Sigmoid colon (tissue), 7 donors: ENCODE results near the gene APEX1. TPM values are rescaled to one million over a fixed set of nuclear protein-coding genes. Genes with fewer than 3 reads are reported as not detected.

ENCODE experiments used
- DNase-seq: peaks from one replicate; pipeline ENCODE4 v3.0.0-alpha.2; 2019
- H3K27ac ChIP-seq, 4 donors: fragments of 200-600 bp; sonication (generic); one replicate each; pipeline ENCODE4 v1.5.1; 2016 to 2019; ENCODE audit warnings: mild to moderate bottlenecking in 1 of 4
- H3K27me3 ChIP-seq, 3 donors: fragments of 200-600 bp; sonication (generic); one replicate each; pipeline ENCODE4 v1.5.1; 2019; ENCODE audit warnings: mild to moderate bottlenecking in 1 of 3
- H3K36me3 ChIP-seq, 4 donors: fragments of 200-600 bp; sonication (generic); one replicate each; pipeline ENCODE4 v1.5.1; 2016 to 2019
- H3K4me1 ChIP-seq, 4 donors: fragments of 200-600 bp; sonication (generic); one replicate each; pipeline ENCODE4 v1.5.1; 2017 to 2019
- H3K4me3 ChIP-seq, 4 donors: fragments of 200-600 bp; sonication (generic); one replicate each; pipeline ENCODE4 v1.5.1; 2017 to 2019; ENCODE audit warnings: mild to moderate bottlenecking in 2 of 4, moderate library complexity in 1 of 4
- H3K9me3 ChIP-seq, 4 donors: fragments of 200-600 bp in 3 of 4; sonication (generic) in 3 of 4; one replicate each; pipeline versions ENCODE4 v1.5.1 to v1.6.1; 2013 to 2019
- CTCF ChIP-seq, 4 experiments: fragments of 450-650 bp in 3 of 4; fragments of 200-600 bp in 1 of 4; IDR thresholded peaks; one replicate each; pipeline ENCODE4 v1.5.1; 2016 to 2019; ENCODE audit warnings: antibody characterized with exemption in 4 of 4, mild to moderate bottlenecking in 3 of 4, moderate library complexity in 2 of 4
- EP300 ChIP-seq, 4 donors: sonication (generic); formaldehyde crosslinking; IDR thresholded peaks; one replicate each; pipeline ENCODE4 v1.6.1; 2017; ENCODE audit warnings: antibody characterized with exemption in 4 of 4
- POLR2A ChIP-seq, 2 donors: fragments of 450-650 bp; IDR thresholded peaks; one replicate each; pipeline ENCODE4 v1.6.1; 2016; ENCODE audit warnings: antibody characterized with exemption in 2 of 2, mild to moderate bottlenecking in 2 of 2, moderate library complexity in 2 of 2
- POLR2AphosphoS5 ChIP-seq, 4 donors: sonication (generic); formaldehyde crosslinking; IDR thresholded peaks; one replicate each; pipeline ENCODE4 v1.6.1; 2017; ENCODE audit warnings: antibody characterized with exemption in 4 of 4
- WGBS, 2 donors: extraction: QIAGEN DNeasy Blood & Tissue Kit; methylation state at CpG; one replicate each; pipeline ENCODE4 v1.1.7; 2013; 5-methylcytosine and 5-hydroxymethylcytosine counted together
- intact Hi-C: fragments of 100-400 bp; cut with DNase I; formaldehyde crosslinking; loops from one replicate; pipeline ENCODE4 v1.15.1; 2023
- polyA plus RNA-seq, 3 donors: library from polyadenylated mRNA; stranded (reverse); fragments of 200-250 nt; gene quantifications; one replicate each; pipeline ENCODE4 v1.2.3, GENCODE V29; 2013
- total RNA-seq, 4 donors: library from RNA; depleted of rRNA; stranded (reverse); fragments of >200 nt; gene quantifications; one replicate each; pipeline ENCODE4 v1.1.0, GENCODE V29; 2016
- donor health status: healthy with polysubstance abuse.
- donor health status: Bipolar disorder and iron deficiency.
- donor health status: healthy.

Gene APEX1
- total and polyA plus RNA-seq, 7 donors: 84.4 to 181 (median 146) TPM

- Histone ChIP-seq H3K4me1 (peaks cover 0 to 6% (median 0%) of the 10 kb centered on the region in 4 donors), H3K27ac (no peak overlapping the region), H3K36me3 (peaks cover 0 to 32% (median 14%) of the 10 kb centered on the region in 4 donors), H3K9me3 (no peaks in the 10 kb centered on the region), H3K4me3 (no peak overlapping the region), H3K27me3 (no peaks in the 10 kb centered on the region)
- 91 to 92% methylated on average over 2 of the region's 2 CpGs for whole genome bisulfite sequencing, 2 donors
- no peak for TF ChIP-seq CTCF (IDR thresholded peaks at IDR 0.05)
- TF ChIP-seq POLR2AphosphoS5 (IDR thresholded peaks at IDR 0.05): no peak
- no peak for TF ChIP-seq EP300 (IDR thresholded peaks at IDR 0.05)
- TF ChIP-seq POLR2A (IDR thresholded peaks at IDR 0.05): no peak
- DNase-seq: no peak
- intact Hi-C loops: no loop called here
Measured at GRCh38 chr14:20478894-20479293, 23.9 kb downstream of the APEX1 start.

GRCh38 chr14:20482382-20482781, 27.4 kb downstream of the APEX1 start:
- no peaks in the 10 kb centered on the region for H3K36me3 ChIP-seq
- intact Hi-C loops: no loop called here
- TF ChIP-seq POLR2AphosphoS5 (IDR thresholded peaks at IDR 0.05): no peak
- no peak for TF ChIP-seq CTCF (IDR thresholded peaks at IDR 0.05)
- TF ChIP-seq POLR2A (IDR thresholded peaks at IDR 0.05): no peak
- no peak for TF ChIP-seq EP300 (IDR thresholded peaks at IDR 0.05)
- peaks cover 0 to 3% (median 0%) of the 10 kb centered on the region in 4 donors for H3K4me1 ChIP-seq
- no peak overlapping the region for H3K27ac ChIP-seq
- H3K27me3 ChIP-seq: no peaks in the 10 kb centered on the region
- DNase-seq: no peak
- 91 to 93% methylated on average over 5 of the region's 5 CpGs for WGBS, 2 donors
- H3K9me3 ChIP-seq: no peaks in the 10 kb centered on the region
- no peak overlapping the region for H3K4me3 ChIP-seq

DNA sequence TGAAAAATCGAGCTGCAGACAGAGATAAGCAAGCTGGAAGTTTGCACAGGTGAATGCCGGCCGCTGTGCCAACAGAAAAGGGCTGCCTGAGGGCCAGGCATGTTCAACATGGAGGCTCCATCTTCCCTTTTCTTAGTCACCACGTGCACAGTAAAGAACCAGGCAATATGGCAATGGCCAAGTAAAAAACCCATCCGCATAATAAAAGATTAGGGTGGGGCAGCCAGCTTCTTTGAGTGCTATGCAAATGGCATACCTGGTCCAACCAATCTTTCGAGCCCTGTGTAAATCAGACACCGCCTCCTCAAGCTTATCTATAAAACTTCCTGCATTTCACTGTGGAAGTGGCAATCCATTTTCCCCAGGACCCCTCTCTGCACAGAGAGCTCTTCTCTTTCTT, 30.9 kb downstream of the APEX1 start:
- H3K4me3 ChIP-seq: no peak overlapping the region
- no peaks in the 10 kb centered on the region for H3K4me1 ChIP-seq
- no peaks in the 10 kb centered on the region for H3K36me3 ChIP-seq
- intact Hi-C loops: no loop called here
- DNase-seq: no peak
- TF ChIP-seq EP300 (IDR thresholded peaks at IDR 0.05) (no peak), POLR2AphosphoS5 (IDR thresholded peaks at IDR 0.05) (no peak), POLR2A (IDR thresholded peaks at IDR 0.05) (no peak), CTCF (IDR thresholded peaks at IDR 0.05) (no peak)
- 55 to 72% methylated on average over 7 of the region's 7 CpGs for WGBS, 2 donors
- no peaks in the 10 kb centered on the region for H3K9me3 ChIP-seq
- no peaks in the 10 kb centered on the region for H3K27me3 ChIP-seq
- H3K27ac ChIP-seq: no peak overlapping the region

DNA sequence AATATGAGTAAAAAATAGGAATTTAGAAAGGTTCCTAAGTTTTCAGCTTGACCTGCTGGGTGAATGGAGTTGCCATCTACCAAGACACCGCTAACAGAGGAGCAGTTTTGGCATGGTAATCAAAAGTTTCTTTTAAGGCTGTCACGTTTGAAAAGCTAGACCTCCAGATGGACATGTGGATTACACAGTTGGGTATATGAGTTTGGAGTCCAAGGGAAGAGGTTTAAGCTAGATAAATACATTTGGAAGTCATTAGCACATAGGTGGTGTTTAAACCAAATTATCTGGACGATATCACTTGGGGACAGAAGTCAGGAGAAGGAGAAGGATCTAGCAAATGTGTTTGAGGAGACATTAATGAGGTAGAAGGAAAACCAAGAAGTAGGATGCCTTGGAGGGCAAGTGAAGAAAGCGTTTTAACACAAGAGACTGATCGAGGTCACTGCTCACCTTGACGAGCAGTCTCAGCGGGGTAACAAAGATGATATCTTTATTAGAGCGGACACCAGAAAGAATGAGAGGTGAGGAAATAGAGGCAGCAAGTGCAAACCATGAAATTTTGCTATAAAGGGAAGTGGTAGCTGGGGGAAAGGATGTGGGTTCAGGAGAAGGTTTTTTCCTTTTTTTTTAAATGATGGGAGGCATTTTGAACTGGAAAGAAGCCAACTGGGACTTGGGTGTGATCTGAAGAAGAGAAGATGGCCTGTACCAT, 31.8 kb downstream of the APEX1 start:
- DNase-seq: no peak
- intact Hi-C loops: no loop called here
- no peak overlapping the region for H3K4me3 ChIP-seq
- no peaks in the 10 kb centered on the region for H3K9me3 ChIP-seq
- no peaks in the 10 kb centered on the region for H3K36me3 ChIP-seq
- no peak for TF ChIP-seq POLR2AphosphoS5 (IDR thresholded peaks at IDR 0.05)
- TF ChIP-seq EP300 (IDR thresholded peaks at IDR 0.05): no peak
- TF ChIP-seq POLR2A (IDR thresholded peaks at IDR 0.05): no peak
- no peak for TF ChIP-seq CTCF (IDR thresholded peaks at IDR 0.05)
- 69 to 86% methylated on average over 8 of the region's 8 CpGs for WGBS, 2 donors
- no peak overlapping the region for H3K27ac ChIP-seq
- H3K4me1 ChIP-seq: no peaks in the 10 kb centered on the region
- no peaks in the 10 kb centered on the region for H3K27me3 ChIP-seq

- Histone ChIP-seq H3K27me3 (no peaks in the 10 kb centered on the region), H3K9me3 (no peaks in the 10 kb centered on the region), H3K36me3 (no peaks in the 10 kb centered on the region), H3K4me1 (no peaks in the 10 kb centered on the region), H3K27ac (no peak overlapping the region), H3K4me3 (no peak overlapping the region)
- intact Hi-C loops: no loop called here
- TF ChIP-seq POLR2A (IDR thresholded peaks at IDR 0.05): no peak
- no peak for TF ChIP-seq POLR2AphosphoS5 (IDR thresholded peaks at IDR 0.05)
- no peak for TF ChIP-seq CTCF (IDR thresholded peaks at IDR 0.05)
- TF ChIP-seq EP300 (IDR thresholded peaks at IDR 0.05): no peak
- DNase-seq: no peak
Measured at GRCh38 chr14:20487396-20487725, 32.3 kb downstream of the APEX1 start.
